ENCODE results near the gene ETV3.

Gene ETV3

DNA sequence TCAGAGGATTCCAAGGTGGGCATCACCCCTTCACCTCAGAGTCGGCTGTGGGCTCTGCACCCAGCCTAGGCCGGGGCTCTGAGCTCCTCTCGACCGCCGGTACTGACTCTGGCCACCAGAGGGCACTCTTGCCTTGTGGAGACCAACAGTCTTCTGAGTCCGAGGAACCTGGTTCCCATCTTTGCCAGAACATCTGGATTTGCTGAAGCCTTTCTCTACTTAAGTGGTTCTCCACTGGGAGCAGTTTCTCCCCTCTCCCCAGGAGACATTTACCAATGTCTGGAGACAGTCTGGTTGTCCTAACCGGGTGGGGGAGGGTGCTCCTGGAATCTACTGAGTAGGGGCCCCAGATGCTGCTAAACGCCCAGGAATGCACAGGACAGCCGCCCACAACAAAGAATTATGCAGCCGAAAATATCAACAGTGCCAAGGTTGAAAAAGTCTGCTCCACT lies 48.0 kb downstream of the ETV3 start:
- peak; percentile 31 for DNase-seq

DNA sequence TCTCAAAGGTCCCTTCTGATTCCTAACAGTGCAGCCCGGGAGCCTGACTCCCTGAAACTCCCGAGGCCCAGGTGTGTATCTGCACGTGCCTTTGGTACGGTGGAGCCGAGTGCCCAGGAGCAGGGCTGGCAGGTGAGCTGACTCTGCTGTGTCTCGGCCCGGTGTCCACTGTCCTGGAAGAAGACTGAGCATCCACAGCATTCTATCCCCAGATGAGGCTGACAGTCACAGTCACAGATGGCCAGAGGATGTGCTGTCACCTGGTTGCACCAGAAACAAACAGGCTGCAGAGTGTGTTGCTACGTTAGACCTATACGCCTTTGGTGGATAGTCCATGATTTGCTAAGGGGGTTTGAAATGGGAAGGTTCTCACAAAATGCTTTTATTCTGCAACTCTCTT lies 48.4 kb downstream of the ETV3 start:
- no peak for DNase-seq

DNA sequence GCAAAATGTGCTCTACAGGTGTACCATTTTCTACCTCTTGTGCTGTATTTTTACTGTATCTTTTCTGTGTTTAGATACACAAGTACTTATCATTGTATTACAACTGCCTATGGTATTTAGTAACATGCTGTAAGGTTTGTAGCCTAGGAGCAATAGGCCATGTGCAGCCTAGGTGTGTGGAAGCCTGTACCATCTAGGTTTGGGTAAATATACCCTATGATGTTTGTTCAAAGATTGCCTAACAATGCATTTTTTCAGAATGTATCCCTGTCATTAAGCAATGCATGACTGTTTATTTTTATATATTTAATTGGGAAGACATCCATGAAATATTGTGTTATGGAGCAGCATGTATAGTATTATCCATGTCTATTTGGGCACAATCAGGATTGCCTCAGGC lies 49.6 kb downstream of the ETV3 start:
- DNase-seq, result no peak

DNA sequence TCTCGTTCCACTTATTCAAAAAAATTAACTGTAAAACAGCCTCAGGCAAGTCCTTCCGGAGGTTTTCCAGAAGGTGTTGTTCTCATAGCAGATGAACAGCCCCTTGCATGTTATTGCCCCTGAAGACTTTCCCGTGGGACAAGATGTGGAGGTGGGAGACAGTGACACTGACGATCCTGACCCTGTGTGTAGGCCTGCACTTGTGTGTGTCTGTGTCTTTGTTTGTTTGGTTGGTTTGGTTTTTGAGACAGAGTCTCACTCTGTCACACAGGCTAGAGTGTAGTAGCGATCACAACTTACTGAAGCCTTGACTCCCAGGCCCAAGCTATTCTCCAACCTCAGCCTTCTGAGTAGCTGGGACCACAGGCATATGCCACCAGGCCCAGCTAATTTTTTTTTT lies 51.2 kb downstream of the ETV3 start:
- DNase-seq, result no peak

DNA sequence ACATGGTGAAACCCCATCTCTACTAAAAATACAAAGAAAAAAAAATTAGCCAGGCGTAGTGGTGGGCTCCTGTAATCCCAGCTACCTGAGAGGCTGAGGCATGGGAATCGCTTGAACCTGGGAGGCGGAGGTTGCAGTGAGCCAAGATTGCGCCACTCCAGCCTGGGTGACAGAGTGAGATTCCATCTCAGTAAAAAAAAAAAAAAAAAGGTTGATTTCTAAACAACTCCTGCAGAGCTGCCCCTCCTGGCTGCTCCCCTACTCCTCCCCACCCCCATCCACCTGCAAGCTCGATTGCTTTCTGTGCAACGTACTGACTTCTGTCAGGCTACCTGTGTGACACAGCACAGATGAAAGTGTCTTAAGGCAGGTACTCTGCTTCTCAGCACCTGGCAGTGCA lies 51.9 kb downstream of the ETV3 start:
- DNase-seq, result no peak

DNA sequence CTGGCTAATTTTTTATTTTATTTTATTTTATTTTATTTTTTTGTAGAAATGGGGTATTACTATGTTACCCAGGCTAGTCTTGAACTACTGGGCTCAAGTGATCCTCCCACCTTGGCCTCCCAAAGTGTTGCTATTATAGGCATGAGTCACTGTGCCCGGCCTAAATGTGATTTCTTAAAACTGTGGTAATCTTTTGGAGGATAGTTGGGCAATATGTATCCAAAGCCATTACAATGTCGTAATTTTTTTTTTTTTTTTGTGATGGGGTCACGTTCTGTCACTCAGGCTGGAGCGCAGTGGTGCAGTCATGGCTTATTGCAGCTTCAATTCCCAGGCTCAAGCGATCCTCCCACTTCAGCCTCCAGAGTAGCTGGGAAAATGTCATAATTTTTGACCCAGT lies 52.8 kb downstream of the ETV3 start:
- DNase-seq, result no peak

DNA sequence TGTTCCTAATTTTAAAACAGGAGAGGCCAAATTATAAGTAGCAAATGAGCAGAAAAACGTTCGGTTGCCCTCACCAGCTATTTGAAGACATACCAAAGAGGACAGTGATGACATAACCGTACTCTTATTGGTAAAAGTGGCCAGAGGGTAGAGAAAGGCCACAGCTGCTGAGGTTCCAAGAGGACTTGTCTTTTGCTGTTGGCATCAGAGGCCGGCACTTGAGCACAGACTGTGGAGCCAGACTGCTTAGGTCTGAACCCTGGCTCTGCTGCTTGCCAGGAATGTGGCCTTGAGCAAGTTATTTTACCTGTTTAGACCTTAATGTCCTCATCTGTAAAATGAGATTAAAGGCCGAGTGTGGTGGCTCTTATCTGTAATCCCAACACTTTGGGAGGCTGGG lies 53.5 kb downstream of the ETV3 start:
- DNase-seq, result no peak

DNA sequence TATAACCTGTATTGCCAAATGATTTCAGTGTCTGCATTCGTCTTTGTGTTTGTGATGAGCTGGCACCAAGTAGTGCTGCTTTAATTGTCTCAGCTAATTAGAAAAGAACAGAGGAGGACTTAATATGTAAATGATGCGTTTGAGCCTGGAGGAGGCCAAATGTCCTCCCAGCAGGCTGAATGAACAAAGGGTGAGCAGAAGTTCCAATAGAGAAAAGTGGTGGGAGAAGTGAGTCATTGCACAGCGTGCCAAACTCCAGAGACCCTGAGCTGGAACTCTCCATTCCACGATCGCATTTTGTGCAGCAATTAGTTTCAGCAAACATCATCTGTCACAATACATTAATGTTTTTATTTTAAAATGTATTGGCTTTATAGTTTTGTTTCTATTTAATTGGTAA lies 56.5 kb downstream of the ETV3 start:
- no peak for DNase-seq

DNA sequence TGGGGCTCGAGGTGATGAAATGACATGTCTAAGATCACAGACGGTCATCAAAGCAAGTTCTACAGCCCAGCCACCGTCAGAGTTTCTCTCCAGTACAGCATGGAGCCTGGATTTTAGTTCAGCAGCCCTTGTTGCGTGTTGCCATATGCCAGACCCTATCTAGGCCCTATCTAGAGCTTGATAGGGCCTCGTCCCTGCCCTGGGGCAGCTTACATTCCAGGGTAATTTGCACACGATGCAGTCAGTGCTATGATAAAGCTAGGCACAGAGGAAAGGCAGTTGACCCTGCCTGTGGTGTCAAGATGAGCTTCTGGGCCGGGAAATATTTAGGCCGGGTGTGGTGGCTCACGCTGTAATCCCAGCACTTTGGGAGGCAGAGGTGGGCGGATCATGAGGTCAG lies 57.5 kb downstream of the ETV3 start:
- DNase-seq, result no peak

DNA sequence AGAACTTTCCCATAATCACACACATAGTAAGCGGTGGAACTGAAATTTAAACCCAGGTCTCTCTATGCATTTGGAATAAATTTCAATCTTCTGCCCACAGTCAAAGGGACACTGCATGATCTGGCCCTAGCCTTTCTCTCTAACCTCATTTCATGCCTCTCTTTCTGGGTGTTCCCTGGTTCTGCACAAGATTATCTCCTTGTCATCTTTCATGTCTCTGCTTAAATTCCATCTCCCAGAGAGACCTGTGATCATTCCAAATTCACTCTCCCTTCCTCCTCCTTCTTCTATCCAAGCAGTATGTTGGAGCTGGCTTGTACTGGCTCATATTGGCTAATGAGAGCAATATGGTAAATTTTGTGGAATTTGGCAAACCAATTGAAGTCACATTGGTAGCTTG lies 60.8 kb downstream of the ETV3 start:
- DNase-seq, result no peak

DNA sequence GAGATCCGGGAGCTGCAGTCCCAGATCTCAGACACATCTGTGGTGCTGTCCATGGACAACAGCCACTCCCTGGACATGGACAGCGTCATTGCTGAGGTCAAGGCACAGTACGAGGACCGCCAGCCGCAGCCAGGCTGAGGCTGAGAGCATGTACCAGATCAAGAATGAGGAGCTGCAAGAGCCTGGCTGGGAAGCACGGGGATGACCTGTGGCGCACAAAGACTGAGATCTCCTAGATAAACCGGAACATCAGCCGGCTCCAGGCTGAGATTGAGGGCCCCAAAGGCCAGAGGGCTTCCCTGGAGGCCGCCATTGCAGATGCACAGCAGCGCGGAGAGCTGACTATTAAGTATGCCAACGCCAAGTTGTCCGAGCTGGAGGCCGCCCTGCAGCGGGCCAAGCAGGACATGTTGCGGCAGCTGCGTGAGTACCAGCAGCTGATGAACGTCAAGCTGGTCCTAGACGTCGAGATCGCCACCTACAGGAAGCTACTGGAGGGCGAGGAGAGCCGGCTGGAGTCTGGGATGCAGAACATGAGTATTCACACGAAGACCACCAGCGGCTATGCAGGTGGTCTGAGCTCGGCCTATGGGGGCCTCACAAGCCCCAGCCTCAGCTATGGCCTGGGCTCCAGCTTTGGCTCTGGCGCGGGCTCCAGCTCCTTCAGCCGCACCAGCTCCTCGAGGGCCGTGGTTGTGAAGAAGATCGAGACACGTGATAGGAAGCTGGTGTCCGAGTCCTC lies 64.1 kb downstream of the ETV3 start:
- peak; percentile 67 for DNase-seq
